DMS 273 treated with DMSO at 0.1 percent for 48 hours (cell line): ENCODE results near the gene NOTCH1.

Experiments
- DNase-seq: peaks from one replicate; lab custom pipeline; 2025; lab: John Stamatoyannopoulos, UW

Gene NOTCH1

DNA sequence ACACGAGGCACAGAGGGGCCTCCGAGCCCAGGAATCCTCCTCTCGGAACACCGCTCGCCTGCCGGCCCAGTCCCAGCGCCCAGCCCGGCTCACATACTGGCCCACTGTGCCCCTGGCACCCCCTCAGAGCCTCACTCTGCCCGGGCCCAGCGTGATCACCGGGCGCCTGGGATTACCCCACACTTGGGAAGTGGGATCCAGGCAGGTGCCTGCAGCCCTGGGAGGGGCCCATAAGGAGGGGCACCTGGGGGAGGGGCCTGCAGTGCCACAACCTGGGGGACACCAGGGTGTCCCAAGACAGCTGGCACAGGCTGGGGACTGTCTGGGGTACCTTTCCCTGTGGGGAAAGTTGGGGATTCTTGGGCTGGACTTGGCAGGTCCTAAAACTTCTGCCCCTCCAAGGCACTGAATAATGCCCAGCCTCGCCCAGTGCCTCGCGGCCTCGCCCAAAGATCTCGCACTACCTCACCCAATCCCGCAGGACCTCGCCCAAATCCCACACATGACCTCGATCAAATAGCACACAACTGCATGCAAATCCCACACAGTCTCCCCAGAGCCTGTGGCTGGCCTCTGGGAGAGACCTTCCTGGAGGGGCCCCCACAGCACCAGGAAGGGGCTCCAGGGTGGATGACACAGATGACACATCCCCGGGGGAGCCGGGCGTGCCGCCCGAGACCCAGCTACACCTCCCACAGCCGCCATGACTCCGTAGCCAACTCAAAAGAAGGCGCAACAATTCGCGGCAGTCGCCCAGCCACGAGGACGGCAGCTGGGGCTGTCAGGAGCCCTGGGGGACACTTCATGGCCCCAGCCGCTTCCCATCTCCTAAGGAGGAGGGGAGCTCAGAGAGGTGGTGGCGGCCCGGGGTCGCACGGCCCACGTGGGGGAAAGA, 13.7 kb downstream of the NOTCH1 start:
- DNase-seq, result no peak

DNA sequence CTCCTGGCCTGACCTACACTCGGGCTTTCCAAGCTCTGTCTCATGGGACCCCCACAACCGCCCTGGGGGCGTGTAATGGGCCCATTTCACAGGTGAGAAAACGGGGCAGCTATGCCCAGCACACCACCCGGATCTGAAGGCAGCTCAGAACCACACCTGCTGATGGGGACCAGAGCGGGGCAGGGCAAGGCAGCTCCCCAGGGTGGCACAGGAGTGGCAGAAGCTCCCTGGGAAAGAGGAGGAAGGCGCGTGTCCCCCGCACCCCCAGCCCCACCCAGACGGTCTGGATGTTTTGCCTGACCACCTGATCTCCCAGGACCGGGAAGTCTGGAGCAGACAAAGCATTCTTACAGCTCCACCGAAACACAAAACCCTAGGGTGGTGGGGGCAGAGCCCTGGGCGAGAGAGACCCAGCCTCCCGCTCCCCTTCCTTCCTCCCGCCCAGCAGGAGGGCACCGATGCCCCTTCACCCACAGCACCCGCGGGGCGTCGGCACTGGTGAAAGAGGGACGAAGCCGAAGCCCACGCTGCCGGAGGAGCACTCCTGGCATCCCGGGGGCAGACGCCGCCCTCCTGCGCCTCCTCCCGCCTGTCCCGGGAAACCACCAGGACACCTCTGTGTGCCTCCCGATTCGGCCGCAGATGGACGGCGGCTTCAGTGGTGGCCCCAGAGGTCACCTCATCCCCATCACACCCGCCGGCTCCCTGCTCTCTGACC, 14.5 kb downstream of the NOTCH1 start:
- DNase-seq, result no peak

DNA sequence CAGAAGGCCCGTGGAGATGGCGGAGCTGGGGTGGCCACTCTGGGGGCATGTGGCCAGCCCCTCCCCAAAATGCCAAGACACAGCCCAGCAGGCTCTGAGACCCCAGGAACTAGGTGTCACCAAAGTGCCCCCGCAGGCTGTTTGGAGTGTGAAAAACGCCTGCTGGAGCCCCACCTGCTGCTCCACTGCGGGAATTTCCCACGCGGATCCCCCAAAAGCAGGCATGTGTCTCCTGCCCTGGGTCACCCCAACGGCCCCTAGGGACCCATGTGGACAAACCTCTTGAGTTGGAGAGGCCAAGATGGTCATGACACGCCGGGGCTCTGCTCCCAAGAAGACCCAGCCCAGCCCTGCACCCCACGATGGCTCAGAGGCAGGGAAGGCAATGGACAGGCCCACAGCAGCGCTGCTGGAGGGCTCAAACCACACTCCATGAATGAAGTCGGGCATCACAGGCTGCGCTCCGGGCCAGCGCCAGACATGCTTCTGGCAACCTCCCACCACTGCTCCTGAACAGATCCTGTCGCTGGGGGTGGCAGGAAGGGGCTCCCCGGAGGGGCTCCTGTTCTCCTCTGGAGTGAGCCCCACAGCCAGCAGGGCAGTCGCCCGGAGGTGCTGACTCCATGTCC, 15.3 kb downstream of the NOTCH1 start:
- DNase-seq, result no peak

DNA sequence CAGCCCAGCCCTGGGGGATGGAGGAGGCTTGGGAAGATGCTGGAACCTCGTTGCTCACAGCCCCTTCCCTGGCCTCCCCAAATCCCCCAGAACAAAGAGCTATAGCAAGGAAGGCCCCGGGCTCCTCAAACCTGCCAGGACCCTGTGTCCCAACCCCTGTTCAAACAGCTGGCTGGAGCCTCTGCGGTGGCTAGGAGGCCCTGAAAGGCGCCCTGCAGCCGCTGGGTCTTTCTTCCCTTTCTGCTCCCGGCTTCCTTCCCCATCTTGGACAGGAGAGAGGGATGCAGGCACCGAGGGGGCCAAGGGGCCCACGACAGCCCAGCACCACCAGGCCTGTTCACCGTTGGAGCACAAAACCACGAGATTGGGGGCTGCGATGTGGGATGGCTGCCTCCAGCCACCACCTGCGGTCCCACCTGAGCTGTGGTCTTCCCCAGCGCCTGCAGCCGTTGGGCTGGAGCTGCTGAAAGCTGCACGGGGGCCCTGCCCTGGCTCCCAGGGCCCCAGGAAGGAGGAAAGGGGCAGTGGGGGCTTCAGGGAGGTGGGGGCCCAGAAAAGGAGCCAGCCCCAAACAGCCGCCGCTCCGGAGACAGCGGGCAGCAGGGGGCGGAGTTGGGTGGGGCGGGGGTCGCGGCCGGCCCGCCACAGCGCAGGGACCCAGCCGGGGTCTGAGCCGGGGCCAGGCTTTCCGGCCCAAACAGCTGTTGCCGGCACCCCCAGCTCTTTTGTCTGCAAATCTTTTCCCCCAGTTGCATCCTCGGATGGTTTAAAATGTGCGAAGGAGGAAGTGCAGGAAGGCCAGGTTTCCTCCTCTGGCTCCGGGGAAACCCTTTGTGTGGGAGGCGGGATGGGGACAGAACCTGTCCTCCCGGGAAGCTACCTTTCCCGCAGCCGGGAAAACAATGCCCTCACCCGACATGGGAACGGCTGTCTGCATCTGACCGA, 16.1 kb downstream of the NOTCH1 start:
- no peak for DNase-seq

DNA sequence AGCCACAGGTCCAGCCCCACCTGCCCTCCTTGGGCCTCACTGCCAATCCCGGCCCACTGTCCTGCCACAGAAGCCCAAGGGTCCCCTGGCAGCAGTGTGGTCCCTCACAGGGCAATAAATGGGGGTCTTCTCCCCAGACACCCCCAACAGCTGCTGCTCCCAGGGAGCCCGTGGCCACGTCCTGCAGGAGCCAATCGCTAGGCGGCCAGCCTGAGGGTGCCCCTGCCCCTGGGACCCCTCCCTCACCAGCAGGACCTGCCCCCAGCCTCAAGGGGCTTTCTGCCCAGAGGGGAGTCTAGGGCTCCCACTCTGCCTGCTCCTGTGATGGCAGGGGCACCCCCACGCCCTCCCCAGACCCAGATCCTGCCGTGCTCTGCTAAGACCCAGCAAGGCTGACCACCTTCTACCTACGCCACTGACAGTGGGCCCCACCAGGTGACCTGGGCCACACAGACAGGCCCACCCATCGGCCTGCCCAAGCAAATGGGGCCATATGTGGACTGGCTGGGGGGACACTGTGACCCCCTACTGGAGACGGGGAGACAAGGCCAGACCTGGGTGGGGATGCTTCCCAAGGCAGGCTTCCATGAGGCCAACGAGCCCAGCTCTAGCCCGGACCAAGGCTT, 17.0 kb downstream of the NOTCH1 start:
- DNase-seq, result no peak

DNA sequence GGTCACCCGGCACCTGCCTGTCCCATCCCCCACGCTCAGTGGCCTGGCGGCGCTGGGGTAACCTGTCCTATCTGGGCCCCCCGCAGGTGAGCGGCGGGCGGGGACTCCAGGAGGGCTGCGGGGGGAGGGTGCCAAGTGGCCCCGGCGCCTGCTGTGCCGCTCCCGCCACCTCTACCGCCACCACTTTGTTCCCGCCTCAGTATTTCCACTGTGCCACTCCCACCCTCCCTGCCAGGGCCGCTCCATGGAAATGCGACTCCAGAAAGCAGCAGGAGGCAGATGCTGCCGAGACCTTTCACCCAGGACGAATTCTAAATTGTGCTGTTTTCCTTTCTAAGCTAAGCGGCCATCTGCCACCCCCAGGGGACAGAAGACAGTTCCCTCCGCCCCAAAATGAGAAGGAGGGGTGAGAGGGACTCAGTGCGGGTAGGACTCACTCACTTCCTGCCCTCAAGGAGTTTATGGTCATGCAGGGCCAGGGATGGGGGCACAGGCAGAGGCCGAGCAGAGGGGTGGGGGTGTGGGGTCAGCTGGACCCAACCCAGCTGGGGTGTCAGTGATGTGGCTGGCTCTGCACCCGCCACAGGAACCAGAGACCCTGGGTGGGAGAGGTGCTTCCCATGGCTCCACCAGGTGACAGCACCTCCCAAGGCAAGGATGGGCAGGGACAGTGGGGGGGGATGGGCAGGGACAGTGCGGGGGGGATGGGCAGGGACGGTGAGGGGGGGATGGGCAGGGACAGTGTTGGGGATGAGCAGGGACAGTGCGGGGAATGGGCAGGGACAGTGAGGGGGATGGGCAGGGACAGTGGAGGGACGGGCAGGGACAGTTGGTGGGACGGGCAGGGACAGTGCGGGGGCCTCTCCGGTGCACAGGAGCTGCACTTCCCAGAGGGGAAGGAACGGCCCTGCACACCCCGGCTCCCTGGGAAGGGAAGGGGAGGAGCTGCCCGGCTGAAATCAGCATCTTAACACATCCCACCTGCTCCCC, 17.8 kb downstream of the NOTCH1 start:
- peak; percentile 89 for DNase-seq

DNA sequence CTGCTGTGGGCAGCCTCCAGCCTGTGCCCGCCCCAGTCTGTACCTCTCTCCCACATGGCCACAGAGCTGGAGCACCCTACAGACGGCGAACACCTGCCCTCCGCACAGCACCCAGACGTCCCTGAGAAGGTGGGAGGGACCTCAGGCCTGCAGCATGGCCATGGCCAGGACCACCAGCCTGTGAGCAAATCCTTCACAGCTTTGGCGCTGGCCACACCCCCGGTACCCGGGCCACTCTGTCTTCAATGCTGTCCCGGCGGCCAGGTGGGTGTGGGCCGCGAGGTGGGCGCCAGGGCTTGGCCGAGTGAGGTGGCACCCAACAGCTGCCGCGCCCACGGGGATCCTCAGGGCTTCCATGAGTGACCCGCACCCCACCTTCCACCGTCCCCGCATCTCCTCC, 18.7 kb downstream of the NOTCH1 start:
- no peak for DNase-seq

DNA sequence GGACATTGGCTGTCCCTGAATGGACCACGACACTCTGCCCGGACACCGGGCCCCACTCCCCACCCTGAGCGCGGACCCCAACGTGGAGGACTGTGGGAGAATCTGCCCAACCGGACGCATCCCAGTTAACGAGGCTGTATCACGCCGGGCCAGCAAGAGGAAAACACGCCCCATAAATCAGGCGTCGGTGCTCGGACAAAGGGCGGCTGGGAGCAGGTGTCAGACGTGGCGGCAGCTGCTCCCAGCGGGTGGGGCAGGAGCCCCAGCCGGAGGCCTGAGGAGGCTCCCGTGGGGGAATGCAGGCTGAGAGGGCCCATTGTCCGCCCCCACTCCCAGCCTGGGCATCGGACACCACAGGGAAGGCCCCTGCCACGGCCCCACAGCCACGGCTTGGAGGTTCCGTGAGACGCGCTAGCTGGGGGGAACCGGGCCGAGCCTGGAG, 19.2 kb downstream of the NOTCH1 start:
- DNase-seq, result no peak

DNA sequence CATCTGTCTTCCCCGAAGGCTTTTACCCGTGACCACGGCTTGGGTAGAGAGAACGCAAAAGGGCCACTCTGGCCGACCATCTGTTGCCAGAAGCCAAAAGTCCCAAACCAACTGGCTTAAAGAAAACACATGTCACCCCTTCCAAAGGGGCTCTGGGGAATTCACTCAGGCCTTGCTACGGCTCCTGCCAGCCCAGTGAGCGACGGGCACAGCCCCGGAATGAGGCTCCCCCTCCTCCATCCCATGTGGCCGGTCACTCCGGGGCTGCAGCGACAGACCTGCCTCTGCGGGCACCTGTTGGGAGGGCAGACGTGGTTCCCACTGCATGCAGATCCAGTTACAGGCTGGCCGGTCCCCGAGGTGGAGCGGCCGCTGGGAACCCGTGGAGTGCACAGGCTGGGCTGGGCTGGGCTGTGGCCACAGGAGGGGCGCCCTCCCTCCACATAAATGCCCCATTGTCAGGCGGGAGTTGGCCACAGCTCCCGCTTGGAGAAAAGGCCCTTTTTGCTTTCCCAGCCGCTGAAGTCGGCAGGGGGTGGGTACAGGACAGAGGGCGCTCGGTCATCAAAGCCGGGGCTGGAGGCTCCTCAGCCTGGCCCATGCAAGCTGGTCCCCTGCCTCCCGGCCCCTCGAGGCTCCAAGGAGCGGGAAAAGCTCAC, 19.9 kb downstream of the NOTCH1 start:
- peak; percentile 26 for DNase-seq

DNA sequence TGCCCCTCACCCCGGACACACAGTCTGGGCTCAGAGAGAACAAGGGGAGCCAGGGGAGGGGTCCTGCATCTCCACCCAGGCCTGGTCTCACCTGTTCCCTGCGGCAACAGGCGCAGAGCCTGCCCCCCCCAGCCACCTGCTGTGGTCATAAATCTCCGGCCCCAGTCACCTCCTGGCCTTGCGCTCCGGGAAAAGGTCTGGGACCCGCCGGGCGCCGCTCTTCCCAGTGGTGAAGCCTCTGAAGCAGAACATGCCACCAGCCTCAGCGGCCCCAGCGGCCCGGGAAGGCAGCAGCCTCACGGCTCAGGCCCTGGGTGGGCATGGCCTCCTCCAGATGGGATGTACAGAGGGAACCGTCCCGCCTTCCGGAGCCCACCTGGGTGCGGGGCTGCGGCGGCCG, 20.6 kb downstream of the NOTCH1 start:
- no peak for DNase-seq

DNA sequence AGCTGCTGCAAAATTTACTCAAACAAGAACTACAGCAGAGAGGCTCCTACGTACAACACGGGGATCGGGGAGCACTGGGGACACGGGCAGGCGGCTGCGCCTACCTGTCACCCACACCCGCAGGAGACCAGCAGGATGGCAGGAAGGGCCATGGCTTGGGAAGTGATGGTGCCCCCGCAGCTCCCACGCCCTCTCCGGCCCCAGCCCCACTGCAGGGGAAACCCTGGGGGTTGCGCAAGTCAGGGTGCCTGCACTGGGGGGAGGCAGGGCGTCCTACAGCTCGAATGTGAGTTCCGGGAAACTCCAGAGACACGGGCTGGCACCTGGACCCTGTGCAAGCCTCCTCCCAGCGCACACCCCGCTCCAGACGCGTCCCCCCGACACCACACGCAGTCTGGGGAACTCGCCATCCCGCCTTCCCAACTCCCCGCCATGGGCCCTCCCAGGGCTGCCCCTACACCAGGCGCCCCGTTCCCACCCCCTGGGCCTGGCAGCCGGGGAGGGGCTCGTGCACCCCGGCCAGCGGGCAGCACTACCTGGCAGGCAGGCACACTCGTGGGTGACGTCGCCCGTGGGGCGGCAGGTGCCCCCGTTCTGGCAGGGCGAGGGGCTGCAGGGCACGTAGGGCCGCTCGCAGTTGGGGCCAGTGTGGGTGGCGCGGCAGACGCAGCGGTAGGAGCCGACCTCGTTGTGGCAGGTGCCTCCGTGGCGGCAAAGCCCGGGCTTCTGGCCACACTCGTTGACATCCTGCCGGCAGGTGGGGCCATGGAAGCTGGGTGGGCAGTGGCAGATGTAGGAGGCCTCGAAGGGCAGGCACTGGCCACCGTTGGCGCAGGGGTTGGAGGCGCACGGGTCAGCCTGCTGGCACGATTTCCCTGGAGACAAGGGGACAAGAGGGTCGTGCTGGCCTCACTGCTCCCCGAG, 23.3 kb downstream of the NOTCH1 start:
- DNase-seq, result no peak

DNA sequence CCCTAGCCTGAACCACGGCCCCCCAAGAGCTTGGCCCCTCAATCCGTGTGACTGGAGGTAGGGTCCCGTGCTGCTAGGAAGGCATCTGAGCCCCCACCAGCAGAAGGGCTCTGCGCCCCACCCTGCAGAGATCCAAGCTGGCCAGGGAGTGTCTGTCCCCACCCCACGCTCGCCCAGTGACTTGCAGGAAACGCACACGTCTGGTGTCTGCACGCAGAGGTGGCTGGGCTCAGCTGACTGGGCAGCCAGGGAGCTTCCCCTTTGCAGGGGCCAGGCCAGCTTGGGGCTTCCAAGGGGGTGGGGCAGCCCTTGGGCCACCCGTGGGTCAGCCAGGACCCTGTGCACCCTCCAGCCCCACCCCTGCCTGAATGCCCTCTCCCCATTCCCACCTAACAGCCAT, 24.3 kb downstream of the NOTCH1 start:
- no peak for DNase-seq

DNA sequence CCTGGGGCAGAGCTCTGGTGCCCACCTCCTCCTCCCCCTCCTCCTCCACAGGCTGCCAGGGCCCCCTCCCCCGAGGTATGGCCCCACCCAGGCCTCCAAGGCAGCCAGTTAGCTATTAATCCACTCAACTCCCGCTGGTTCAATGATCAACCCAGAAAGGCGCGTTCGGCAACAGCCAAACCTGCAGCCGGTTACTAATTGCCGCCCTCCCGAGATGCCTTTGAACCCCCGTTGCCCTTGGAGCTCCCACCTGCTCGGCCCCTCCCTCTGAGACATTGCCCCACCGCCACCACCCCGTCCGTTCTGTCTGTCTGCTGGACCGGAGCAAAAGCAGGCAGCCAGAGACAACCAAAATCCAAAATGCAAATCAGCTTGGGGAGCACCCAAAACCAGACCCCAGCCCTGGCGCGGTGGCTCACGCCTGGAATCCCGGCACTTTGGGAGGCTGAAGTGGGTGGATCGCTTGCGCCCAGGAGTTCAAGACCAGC, 25.8 kb downstream of the NOTCH1 start:
- no peak for DNase-seq

DNA sequence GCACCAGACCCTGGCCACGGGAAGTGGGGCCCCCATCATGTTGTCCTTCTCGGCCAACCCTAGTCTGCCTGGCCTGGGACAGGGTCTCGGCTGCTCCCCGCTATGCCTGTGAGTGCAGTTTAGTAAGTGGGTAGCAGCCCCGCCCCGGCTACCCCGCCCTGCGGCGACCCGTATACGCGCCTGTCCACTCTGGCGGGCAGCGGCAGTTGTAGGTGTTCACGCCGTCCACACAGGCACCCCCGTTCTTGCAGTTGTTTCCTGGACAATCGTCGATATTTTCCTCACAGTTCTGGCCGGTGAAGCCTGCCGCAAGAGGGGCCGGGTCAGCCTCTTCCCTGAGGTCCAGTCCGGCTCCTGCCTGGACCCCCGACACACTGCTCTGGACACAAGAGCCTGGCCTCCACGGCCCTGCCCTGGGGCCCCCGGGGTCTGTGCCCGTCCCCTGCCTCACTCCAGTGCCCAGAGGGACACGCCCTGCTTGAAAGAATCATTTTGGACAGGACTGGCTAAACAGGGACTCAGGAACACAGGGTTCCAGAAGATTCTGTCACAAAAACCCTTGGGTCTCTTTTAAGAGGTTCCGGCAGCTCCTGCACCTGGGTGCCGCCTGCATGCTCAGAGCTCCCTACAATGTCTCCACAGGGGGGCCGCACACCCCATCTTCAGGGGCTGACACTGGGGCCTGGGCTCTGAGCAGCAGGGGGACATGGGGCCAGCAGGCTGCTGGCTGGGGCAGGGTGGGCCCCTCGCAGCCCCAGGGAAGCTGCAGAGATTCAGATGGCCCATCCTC, 26.4 kb downstream of the NOTCH1 start:
- DNase-seq, result no peak

DNA sequence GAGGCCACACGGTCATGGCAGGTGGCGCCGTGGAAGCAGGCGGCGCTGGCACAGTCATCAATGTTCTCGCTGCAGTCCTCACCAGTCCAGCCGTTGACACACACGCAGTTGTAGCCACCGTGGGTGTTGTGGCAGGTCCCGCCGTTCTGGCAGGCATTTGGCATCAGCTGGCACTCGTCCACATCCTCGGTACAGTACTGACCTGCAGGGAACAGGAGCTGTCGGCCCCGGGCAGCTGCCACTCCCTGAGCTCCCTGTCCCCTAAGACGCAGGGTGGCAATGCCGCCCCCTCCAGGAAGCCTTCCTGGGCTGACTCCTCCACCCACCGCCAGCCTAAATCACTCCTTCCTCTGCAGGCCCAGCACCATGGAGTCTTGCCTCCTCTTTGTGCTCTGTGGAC, 27.2 kb downstream of the NOTCH1 start:
- no peak for DNase-seq

DNA sequence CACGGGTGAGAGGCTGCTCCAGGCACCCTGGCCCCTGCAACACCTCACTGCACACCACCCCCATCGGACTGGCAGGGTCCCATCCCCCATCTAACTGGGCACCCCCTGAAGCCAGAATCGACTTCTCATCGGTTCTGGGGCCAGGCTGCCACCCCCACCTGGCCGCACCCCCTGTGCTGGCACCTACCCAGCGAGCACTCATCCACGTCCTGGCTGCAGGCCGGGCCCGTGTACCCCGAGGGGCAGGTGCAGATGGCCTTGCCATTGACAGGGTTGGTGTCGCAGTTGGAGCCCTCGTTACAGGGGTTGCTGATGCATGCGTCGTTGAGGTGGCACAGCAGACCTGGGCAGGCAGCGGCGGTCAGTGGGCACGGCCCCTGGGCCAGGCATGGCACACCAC, 27.9 kb downstream of the NOTCH1 start:
- DNase-seq, result no peak

DNA sequence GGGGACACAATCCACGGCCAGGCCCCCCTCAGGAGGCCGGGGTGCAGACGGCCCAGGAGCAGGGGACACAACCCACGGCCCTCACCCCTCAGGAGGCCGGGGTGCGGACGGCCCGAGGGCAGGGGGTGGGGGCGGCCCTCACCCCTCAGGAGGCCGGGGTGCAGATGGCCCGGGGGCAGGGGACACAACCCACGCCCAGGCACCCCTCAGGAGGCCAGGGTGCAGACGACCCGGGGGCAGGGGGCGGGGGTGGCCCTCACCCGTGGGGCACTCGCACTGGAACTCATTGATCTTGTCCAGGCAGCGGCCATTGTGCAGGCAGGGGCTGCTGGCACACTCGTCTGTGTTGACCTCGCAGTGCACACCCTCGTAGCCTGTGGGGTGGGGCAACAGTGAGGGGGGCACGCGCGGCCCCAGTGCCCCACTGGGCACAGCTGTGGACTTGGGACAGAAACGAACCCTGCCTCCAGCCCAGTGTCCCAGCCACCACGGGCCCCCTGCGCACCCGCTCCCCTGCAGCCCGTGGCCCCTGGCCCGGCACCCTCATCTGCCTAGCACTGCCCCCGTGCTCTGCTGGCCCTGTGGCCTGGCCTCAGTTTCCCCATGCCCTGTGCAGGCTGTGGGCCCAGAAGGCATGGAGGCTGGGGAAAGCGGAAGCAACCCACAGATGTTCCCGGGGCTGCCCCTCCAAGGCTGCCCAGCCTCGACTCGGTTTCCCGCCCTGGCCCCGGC, 28.7 kb downstream of the NOTCH1 start:
- no peak for DNase-seq
